Vagina (tissue), 2 donors: Measurements from ENCODE around the gene PLD6. TPM values are rescaled to one million over a fixed set of nuclear protein-coding genes. Genes with fewer than 3 reads are reported as not detected.

Experiments
- DNase-seq, 2 donors: peaks; one replicate each; pipeline ENCODE4 v3.0.0-alpha.2; 2017; ENCODE audit errors: extremely low spot score in 2 of 2
- H3K27ac ChIP-seq: fragments of 200-600 bp; sonication (generic); one replicate; pipeline ENCODE4 v1.5.1; 2019
- H3K27me3 ChIP-seq: fragments of 200-600 bp; sonication (generic); one replicate; pipeline ENCODE4 v1.5.1; 2019
- H3K36me3 ChIP-seq, 2 donors: fragments of 200-600 bp; sonication (generic); one replicate each; pipeline ENCODE4 v1.5.1; 2017 to 2019
- H3K4me1 ChIP-seq: fragments of 200-600 bp; sonication (generic); one replicate; pipeline ENCODE4 v1.5.1; 2019
- H3K4me3 ChIP-seq, 2 donors: fragments of 200-600 bp; sonication (generic); 1 replicate in 1 of 2; 2 replicates in 1 of 2; pipeline ENCODE4 v1.5.1; 2016 to 2019
- H3K9me3 ChIP-seq: fragments of 200-600 bp; sonication (generic); one replicate; pipeline ENCODE4 v1.5.1; 2019
- POLR2A ChIP-seq, 2 donors: fragments of 450-650 bp; IDR thresholded peaks; one replicate each; pipeline ENCODE4 v1.6.1; 2017; ENCODE audit warnings: antibody characterized with exemption in 2 of 2, mild to moderate bottlenecking in 2 of 2, moderate library complexity in 2 of 2
- POLR2AphosphoS5 ChIP-seq, 2 donors: sonication (generic); formaldehyde crosslinking; IDR thresholded peaks; one replicate each; pipeline ENCODE4 v1.9.0; 2017; ENCODE audit warnings: antibody characterized with exemption in 2 of 2, mild to moderate bottlenecking in 2 of 2, low read depth in 1 of 2; ENCODE audit not compliant: insufficient read depth in 1 of 2
- intact Hi-C: fragments of 100-400 bp; cut with DNase I; formaldehyde crosslinking; loops from one replicate; pipeline ENCODE4 v1.15.1; 2023
- total RNA-seq: library from RNA; depleted of rRNA; stranded (reverse); fragments of >200 nt; gene quantifications from one replicate; pipeline ENCODE4 v1.2.3, GENCODE V29; 2016
- TF ChIP-seq, protein P1 (sequence below), 3 experiments: fragments of 450-650 bp in 2 of 3; fragments of 200-600 bp in 1 of 3; sonication (generic) in 1 of 3; IDR thresholded peaks; one replicate each; pipeline ENCODE4 v1.5.1; 2017 to 2019; ENCODE audit warnings: antibody characterized with exemption in 3 of 3, mild to moderate bottlenecking in 2 of 3, moderate library complexity in 2 of 3

Gene PLD6
- total RNA-seq, 1 donor from 2014 or later, result 0.74 TPM

DNA sequence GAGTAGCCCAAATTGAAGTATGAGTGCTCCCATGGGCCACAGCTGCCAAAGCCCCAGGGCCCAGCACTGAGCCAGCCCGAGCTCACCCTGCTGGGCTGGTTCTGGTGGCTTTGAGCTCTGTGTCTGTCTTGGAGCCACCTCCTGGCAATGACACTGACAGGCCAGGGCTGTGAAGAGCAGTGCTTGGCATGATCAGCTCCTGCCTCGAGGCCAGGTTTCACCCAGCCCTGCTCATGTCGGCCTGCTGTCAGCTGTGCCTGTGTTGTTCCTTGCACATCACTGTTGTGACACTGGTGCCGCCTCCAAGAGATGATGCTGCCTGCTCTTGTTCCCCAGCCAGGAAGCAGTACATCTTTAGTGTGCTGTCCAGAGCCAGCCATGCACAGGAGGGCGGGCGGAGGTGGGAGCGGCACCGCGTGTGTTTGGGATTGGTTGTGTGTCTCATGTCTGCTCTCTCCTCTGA lies 26.0 kb downstream of the PLD6 start:
- no peak for DNase-seq

DNA sequence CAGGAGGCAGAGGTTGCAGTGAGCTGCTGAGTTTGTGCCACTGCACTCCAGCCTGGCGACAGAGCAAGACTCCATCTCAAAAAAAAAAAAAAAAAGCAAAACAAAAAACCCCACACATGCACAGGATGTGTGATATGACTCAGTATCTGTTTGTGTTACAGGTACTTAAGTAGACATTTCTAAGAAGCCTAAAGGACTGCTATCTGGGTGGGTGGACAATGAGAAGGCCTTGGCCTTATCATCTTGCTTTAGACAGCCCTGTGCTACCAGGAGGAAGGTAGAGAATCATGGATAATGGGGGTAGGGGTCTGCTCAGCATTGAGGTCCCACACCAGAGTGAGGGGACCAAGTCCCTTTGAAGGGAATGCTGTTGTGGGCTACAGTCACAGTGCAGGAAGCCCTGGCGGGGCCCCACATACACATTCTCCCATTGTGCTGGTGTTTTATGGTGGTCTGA lies 26.7 kb downstream of the PLD6 start:
- intact Hi-C loops, result no loop called here
- no peaks in the 10 kb centered on the region for H3K9me3 ChIP-seq
- peaks cover 0 to 98% of the 10 kb centered on the region in 2 donors for H3K36me3 ChIP-seq
- H3K27me3 ChIP-seq, result no peaks in the 10 kb centered on the region
- H3K27ac ChIP-seq, result no peak overlapping the region
- peaks cover 7% of the 10 kb centered on the region for H3K4me1 ChIP-seq
- DNase-seq, result no peak
- TF ChIP-seq POLR2A (IDR thresholded peaks at IDR 0.05), result no peak
- TF ChIP-seq POLR2AphosphoS5 (IDR thresholded peaks at IDR 0.05; ENCODE audit: insufficient read depth in 1 of 2, low read depth in 1 of 2), result no peak
- TF ChIP-seq, protein P1, sequence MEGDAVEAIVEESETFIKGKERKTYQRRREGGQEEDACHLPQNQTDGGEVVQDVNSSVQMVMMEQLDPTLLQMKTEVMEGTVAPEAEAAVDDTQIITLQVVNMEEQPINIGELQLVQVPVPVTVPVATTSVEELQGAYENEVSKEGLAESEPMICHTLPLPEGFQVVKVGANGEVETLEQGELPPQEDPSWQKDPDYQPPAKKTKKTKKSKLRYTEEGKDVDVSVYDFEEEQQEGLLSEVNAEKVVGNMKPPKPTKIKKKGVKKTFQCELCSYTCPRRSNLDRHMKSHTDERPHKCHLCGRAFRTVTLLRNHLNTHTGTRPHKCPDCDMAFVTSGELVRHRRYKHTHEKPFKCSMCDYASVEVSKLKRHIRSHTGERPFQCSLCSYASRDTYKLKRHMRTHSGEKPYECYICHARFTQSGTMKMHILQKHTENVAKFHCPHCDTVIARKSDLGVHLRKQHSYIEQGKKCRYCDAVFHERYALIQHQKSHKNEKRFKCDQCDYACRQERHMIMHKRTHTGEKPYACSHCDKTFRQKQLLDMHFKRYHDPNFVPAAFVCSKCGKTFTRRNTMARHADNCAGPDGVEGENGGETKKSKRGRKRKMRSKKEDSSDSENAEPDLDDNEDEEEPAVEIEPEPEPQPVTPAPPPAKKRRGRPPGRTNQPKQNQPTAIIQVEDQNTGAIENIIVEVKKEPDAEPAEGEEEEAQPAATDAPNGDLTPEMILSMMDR (IDR thresholded peaks at IDR 0.05), result no peak
- H3K4me3 ChIP-seq, result no peak overlapping the region

More for the DNA sequence above, 26.0 kb downstream of the PLD6 start:
- H3K36me3 ChIP-seq, result peaks cover 0 to 96% of the 10 kb centered on the region in 2 donors
- H3K4me3 ChIP-seq, result no peak overlapping the region
- TF ChIP-seq POLR2A (IDR thresholded peaks at IDR 0.05), result no peak
- TF ChIP-seq, protein P1 (IDR thresholded peaks at IDR 0.05), result no peak
- TF ChIP-seq POLR2AphosphoS5 (IDR thresholded peaks at IDR 0.05; ENCODE audit: insufficient read depth in 1 of 2, low read depth in 1 of 2), result no peak
- no peaks in the 10 kb centered on the region for H3K27me3 ChIP-seq
- intact Hi-C loops, result no loop called here
- no peak overlapping the region for H3K27ac ChIP-seq
- no peaks in the 10 kb centered on the region for H3K9me3 ChIP-seq
- peaks cover 7% of the 10 kb centered on the region for H3K4me1 ChIP-seq

DNA sequence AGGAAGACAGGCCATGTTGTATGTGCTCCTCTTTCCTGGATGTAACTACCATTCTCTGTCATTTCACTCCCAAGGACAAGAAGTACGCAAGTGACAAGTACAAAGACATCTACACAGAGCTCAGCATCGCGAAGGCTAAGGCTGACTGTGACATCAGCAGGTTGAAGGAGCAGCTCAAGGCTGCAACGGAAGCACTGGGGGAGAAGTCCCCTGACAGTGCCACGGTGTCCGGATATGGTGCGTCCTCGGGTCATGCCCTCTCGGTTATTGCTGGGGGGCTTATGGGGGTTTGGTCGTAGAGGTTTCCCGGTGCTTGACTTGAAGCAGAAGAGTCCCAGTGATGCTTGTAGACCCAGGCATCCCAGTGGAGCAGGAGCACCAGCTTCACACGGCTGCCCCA lies 29.0 kb downstream of the PLD6 start:
- intact Hi-C loops, result no loop called here
- Histone ChIP-seq H3K4me1 (peaks cover 7% of the 10 kb centered on the region), H3K9me3 (no peaks in the 10 kb centered on the region), H3K36me3 (peaks cover 0 to 98% of the 10 kb centered on the region in 2 donors), H3K4me3 (no peak overlapping the region), H3K27me3 (no peaks in the 10 kb centered on the region), H3K27ac (no peak overlapping the region)
- no peak for DNase-seq
- TF ChIP-seq, protein P1 (IDR thresholded peaks at IDR 0.05), result no peak
- TF ChIP-seq POLR2A (IDR thresholded peaks at IDR 0.05), result no peak
- no peak for TF ChIP-seq POLR2AphosphoS5 (IDR thresholded peaks at IDR 0.05; ENCODE audit: insufficient read depth in 1 of 2, low read depth in 1 of 2)

DNA sequence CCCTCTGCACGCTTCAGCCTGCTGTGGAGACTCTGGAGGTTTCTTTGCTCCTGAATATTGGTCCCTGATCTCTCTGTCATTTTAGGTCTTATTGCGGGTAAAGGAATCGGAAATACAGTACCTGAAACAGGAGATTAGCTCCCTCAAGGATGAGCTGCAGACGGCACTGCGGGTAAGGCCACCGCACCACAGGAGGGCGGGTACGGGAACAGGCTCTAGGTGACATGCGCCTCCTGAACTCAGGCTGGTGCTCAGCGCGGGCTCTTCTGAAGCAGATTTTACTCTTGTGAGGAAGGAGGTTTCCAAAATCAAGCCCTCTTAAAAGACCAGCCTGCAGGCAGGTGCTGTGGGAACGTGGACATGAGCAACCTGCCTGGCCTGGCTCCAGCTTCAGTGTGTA lies 29.8 kb downstream of the PLD6 start:
- TF ChIP-seq POLR2A (IDR thresholded peaks at IDR 0.05), result no peak
- TF ChIP-seq, protein P1 (IDR thresholded peaks at IDR 0.05), result no peak
- no peak overlapping the region for H3K27ac ChIP-seq
- H3K9me3 ChIP-seq, result no peaks in the 10 kb centered on the region
- peaks cover 7% of the 10 kb centered on the region for H3K4me1 ChIP-seq
- no peak for DNase-seq
- no peaks in the 10 kb centered on the region for H3K27me3 ChIP-seq
- intact Hi-C loops, result no loop called here
- H3K36me3 ChIP-seq, result peaks cover 0 to 98% of the 10 kb centered on the region in 2 donors
- H3K4me3 ChIP-seq, result no peak overlapping the region

DNA sequence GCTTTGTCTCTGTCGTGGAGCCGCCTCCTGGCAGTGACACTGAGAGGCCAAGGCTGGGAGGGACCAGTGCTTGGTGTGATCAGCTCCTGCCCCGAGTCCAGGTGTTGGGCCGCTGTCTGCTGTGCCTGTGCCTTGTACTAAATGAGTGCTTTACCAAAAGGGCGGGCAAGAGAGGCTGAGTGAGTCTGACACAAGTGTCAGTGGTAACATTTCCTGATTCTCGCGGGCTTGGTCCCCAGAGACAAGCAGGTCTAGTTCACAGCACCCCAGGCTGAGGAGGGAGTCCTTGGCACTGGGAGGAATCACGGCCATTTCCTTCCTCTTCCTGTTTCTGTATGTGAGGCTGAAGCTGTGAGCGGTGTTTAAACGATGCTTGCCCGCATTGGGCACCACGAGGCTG lies 30.2 kb downstream of the PLD6 start:
- H3K36me3 ChIP-seq, result peaks cover 0 to 98% of the 10 kb centered on the region in 2 donors
- no peaks in the 10 kb centered on the region for H3K9me3 ChIP-seq
- TF ChIP-seq POLR2A (IDR thresholded peaks at IDR 0.05), result no peak
- TF ChIP-seq POLR2AphosphoS5 (IDR thresholded peaks at IDR 0.05; ENCODE audit: insufficient read depth in 1 of 2, low read depth in 1 of 2), result no peak
- TF ChIP-seq, protein P1 (IDR thresholded peaks at IDR 0.05), result no peak
- H3K4me3 ChIP-seq, result no peak overlapping the region
- intact Hi-C loops, result no loop called here
- peaks cover 9% of the 10 kb centered on the region for H3K4me1 ChIP-seq
- no peaks in the 10 kb centered on the region for H3K27me3 ChIP-seq
- DNase-seq, result no peak
- H3K27ac ChIP-seq, result no peak overlapping the region
